ENCODE measurements around the gene UBE2F. TPM values are rescaled to one million over a fixed set of nuclear protein-coding genes. Genes with fewer than 3 reads are reported as not detected.

UBE2F gene
- total and polyA plus RNA-seq, 2 of the 4 experiments (the other 2 are of a cell fraction): 44.6 to 59.8 TPM

DNA sequence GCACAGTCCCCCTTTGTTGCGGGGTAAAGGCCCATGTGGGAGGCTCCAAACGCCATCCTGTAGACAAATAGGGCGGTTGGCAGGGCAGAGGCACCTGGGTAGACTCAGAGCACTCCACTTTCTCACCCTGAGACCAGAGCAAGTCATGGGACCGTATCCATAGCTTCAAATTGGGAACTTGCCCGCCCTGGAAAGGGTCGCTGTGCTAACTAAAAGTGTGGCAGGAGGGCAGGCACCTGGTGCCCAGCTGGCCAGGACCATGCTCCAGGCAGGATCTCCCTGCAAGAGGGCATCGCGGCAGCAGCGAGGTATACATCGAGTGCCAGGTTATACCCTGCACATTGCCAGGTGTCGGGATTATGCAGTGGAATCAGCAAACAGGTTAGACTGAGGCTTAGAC is 73.2 kb downstream of the UBE2F start:
- intact Hi-C loops (cut with micrococcal nuclease): no loop called here

More for the DNA sequence above, 73.2 kb downstream of the UBE2F start:
- H3K27ac ChIP-seq (ENCODE audit: insufficient read depth, low read length): no peak overlapping the region
- no peaks in the 10 kb centered on the region for H3K4me1 ChIP-seq (ENCODE audit: control insufficient read depth, insufficient read depth, low read length)
- H4K20me1 ChIP-seq (ENCODE audit: insufficient read depth, low read length): no peaks in the 10 kb centered on the region
- H3K14ac ChIP-seq (replicated peaks; ENCODE audit: low read depth, low read length): no peak overlapping the region
- no peak overlapping the region for H4K5ac ChIP-seq (ENCODE audit: low read depth, low read length)
- H3K27me3 ChIP-seq (ENCODE audit: control insufficient read depth, insufficient read depth, low read length): no peaks in the 10 kb centered on the region
- TF ChIP-seq MAZ (IDR thresholded peaks at IDR 0.05; ENCODE audit: borderline replicate concordance, low read depth, low read length): no peak
- TF ChIP-seq, protein P1, sequence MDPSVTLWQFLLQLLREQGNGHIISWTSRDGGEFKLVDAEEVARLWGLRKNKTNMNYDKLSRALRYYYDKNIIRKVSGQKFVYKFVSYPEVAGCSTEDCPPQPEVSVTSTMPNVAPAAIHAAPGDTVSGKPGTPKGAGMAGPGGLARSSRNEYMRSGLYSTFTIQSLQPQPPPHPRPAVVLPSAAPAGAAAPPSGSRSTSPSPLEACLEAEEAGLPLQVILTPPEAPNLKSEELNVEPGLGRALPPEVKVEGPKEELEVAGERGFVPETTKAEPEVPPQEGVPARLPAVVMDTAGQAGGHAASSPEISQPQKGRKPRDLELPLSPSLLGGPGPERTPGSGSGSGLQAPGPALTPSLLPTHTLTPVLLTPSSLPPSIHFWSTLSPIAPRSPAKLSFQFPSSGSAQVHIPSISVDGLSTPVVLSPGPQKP (IDR thresholded peaks at IDR 0.05; ENCODE audit: borderline replicate concordance, low read depth, low read length): no peak
- peaks cover 5% of the 10 kb centered on the region for H3K9me1 ChIP-seq (ENCODE audit: insufficient read depth, low read length)
- in situ Hi-C loops (cut with MboI; ENCODE audit: low sequenced_read_pairs) (no loop called here), dilution Hi-C loops (cut with HindIII; ENCODE audit: low sequenced_read_pairs, unreplicated experiment) (no loop called here)
- POLR2A ChIA-PET (ENCODE audit: unreplicated experiment): no interaction called here
- H4K91ac ChIP-seq (ENCODE audit: insufficient read depth, low read depth, low read length): no peak overlapping the region
- DNase-seq (no peak), ATAC-seq (ENCODE audit: low read depth) (no peak)
- no peak overlapping the region for H3K23ac ChIP-seq (ENCODE audit: low read depth, low read length)
- no peak overlapping the region for H2AFZ ChIP-seq (replicated peaks; ENCODE audit: low read length, poor library complexity)
- H2BK5ac ChIP-seq (ENCODE audit: low read depth, low read length, poor library complexity, severe bottlenecking): no peak overlapping the region
- peaks cover 51% of the 10 kb centered on the region for H3K36me3 ChIP-seq (ENCODE audit: control insufficient read depth, insufficient read depth, low read length)
- BruUV-seq (replicated peaks): no TSS peak
- peaks cover 0 to 3% of the 10 kb centered on the region in 2 experiments; a peak in 2 of 4 replicates for H3K79me1 ChIP-seq (ENCODE audit: low read depth in 1 of 2, low read length in 2 of 2)
- no peak overlapping the region for H2AK9ac ChIP-seq (replicated peaks; ENCODE audit: low read depth, low read length, poor library complexity)
- WGBS, 2 experiments (ENCODE audit: extremely low coverage in 2 of 2, insufficient read length in 1 of 2): 94% methylated on average over 8 of the region's 11 CpGs; no CpG with 5 or more reads in 1 of the 2 experiments
- H3K9ac ChIP-seq (ENCODE audit: low read depth, low read length): no peak overlapping the region
- no peaks in the 10 kb centered on the region for H3K9me3 ChIP-seq (ENCODE audit: control insufficient read depth, insufficient read depth, low read length)
- H3K18ac ChIP-seq (ENCODE audit: low read depth, low read length): no peak overlapping the region
- no peak overlapping the region for H4K8ac ChIP-seq (ENCODE audit: low read depth in 2 of 2, low read length in 2 of 2)
- CTCF ChIA-PET: interaction anchor here (0.5 kb wide), 1 partner anchor 12 kb away, joined by 3 read pairs; no protein-coding TSS in a partner anchor
- no peak overlapping the region for H3K56ac ChIP-seq (ENCODE audit: extremely low read depth, insufficient read depth, low read length)
- no peak overlapping the region for H3K4me2 ChIP-seq (ENCODE audit: low read depth, low read length)
- H3K4ac ChIP-seq (ENCODE audit: low read depth, low read length): no peak overlapping the region
- no peak overlapping the region for H2BK20ac ChIP-seq (ENCODE audit: low read depth, low read length)
- H2AK5ac ChIP-seq (ENCODE audit: low read depth, low read length): no peak overlapping the region
- no peak overlapping the region for H2BK120ac ChIP-seq (ENCODE audit: low read depth, low read length)
- H2BK15ac ChIP-seq (ENCODE audit: low read depth, low read length): no peak overlapping the region
- no peak overlapping the region for H3K4me3 ChIP-seq (ENCODE audit: insufficient read depth, low read depth, low read length)
